ENCODE measurements around the gene SZT2. TPM values are rescaled to one million over a fixed set of nuclear protein-coding genes. Genes with fewer than 3 reads are reported as not detected.

SZT2 gene
- total and polyA plus RNA-seq, 2 of the 4 experiments (the other 2 are of a cell fraction): 9.5 to 14.3 TPM

GRCh38 chr1:43445606-43446387 is 56.1 kb downstream of the SZT2 start:
- Histone ChIP-seq H4K8ac (ENCODE audit: low read depth in 2 of 2, low read length in 2 of 2) (peak overlapping the region in 1 of 2 experiments; percentile 50; a peak in 1 of 4 replicates), H3K9ac (ENCODE audit: low read depth, low read length) (no peak overlapping the region), H3K9me3 (ENCODE audit: control insufficient read depth, insufficient read depth, low read length) (no peaks in the 10 kb centered on the region), H4K5ac (ENCODE audit: low read depth, low read length) (no peak overlapping the region), H3K56ac (ENCODE audit: extremely low read depth, insufficient read depth, low read length) (no peak overlapping the region), H3K4ac (ENCODE audit: low read depth, low read length) (no peak overlapping the region), H2AK9ac (replicated peaks; ENCODE audit: low read depth, low read length, poor library complexity) (peak overlapping the region; percentile 75), H3K36me3 (ENCODE audit: control insufficient read depth, insufficient read depth, low read length) (peaks cover 92% of the 10 kb centered on the region), H3K79me1 (ENCODE audit: low read depth in 1 of 2, low read length in 2 of 2) (peaks cover 0 to 35% of the 10 kb centered on the region in 2 experiments; a peak in 2 of 4 replicates), H3K23ac (ENCODE audit: low read depth, low read length) (peak overlapping the region; percentile 52; the same call in 1 of the 2 replicates), H2AFZ (replicated peaks; ENCODE audit: low read length, poor library complexity) (peak overlapping the region; percentile 26), H2BK15ac (ENCODE audit: low read depth, low read length) (no peak overlapping the region), H2AK5ac (ENCODE audit: low read depth, low read length) (no peak overlapping the region), H3K4me2 (ENCODE audit: low read depth, low read length) (no peak overlapping the region), H3K4me3 (ENCODE audit: insufficient read depth, low read depth, low read length) (no peak overlapping the region), H4K20me1 (ENCODE audit: insufficient read depth, low read length) (no peaks in the 10 kb centered on the region; the same call in 1 of the 2 replicates), H3K14ac (replicated peaks; ENCODE audit: low read depth, low read length) (peak overlapping the region; percentile 37), H3K27me3 (ENCODE audit: control insufficient read depth, insufficient read depth, low read length) (no peaks in the 10 kb centered on the region), H3K27ac (ENCODE audit: insufficient read depth, low read length) (no peak overlapping the region), H3K18ac (ENCODE audit: low read depth, low read length) (no peak overlapping the region), H4K91ac (ENCODE audit: insufficient read depth, low read depth, low read length) (no peak overlapping the region), H2BK20ac (ENCODE audit: low read depth, low read length) (no peak overlapping the region; the same call in 1 of the 2 replicates), H3K4me1 (ENCODE audit: control insufficient read depth, insufficient read depth, low read length) (peaks cover 4% of the 10 kb centered on the region; the same call in 1 of the 2 replicates), H2BK5ac (ENCODE audit: low read depth, low read length, poor library complexity, severe bottlenecking) (no peak overlapping the region), H3K9me1 (ENCODE audit: insufficient read depth, low read length) (peaks cover 37% of the 10 kb centered on the region), H2BK120ac (ENCODE audit: low read depth, low read length) (no peak overlapping the region)
- ChIA-PET CTCF (no interaction called here), POLR2A (ENCODE audit: unreplicated experiment) (no interaction called here)
- DNase-seq (peak; percentile 24), ATAC-seq (ENCODE audit: low read depth) (peak; percentile 10; the same call in 1 of the 2 replicates)
- dilution Hi-C loops (cut with HindIII; ENCODE audit: low sequenced_read_pairs, unreplicated experiment) (no loop called here), in situ Hi-C loops (cut with MboI; ENCODE audit: low sequenced_read_pairs) (no loop called here), intact Hi-C loops (cut with micrococcal nuclease) (no loop called here)
- no TSS peak for BruUV-seq (replicated peaks)
- TF ChIP-seq CHD1 (IDR thresholded peaks at IDR 0.05; ENCODE audit: low read depth, low read length) (no peak), MAZ (IDR thresholded peaks at IDR 0.05; ENCODE audit: borderline replicate concordance, low read depth, low read length) (no peak)
- WGBS, 2 experiments (ENCODE audit: extremely low coverage in 2 of 2, insufficient read length in 1 of 2): 88% methylated on average over 3 of the region's 10 CpGs; no CpG with 5 or more reads in 1 of the 2 experiments
